MV-4-11 (cell line): ENCODE results near the gene AP1M2.
"Not testable (repeated sequence)": the region's sequence is repeated elsewhere in the genome, so short reads cannot be mapped to it uniquely, and the experiment has no call there.

Experiments used
- DNase-seq: peaks from one replicate; lab custom pipeline; 2025; lab: John Stamatoyannopoulos, UW

AP1M2 gene

DNA sequence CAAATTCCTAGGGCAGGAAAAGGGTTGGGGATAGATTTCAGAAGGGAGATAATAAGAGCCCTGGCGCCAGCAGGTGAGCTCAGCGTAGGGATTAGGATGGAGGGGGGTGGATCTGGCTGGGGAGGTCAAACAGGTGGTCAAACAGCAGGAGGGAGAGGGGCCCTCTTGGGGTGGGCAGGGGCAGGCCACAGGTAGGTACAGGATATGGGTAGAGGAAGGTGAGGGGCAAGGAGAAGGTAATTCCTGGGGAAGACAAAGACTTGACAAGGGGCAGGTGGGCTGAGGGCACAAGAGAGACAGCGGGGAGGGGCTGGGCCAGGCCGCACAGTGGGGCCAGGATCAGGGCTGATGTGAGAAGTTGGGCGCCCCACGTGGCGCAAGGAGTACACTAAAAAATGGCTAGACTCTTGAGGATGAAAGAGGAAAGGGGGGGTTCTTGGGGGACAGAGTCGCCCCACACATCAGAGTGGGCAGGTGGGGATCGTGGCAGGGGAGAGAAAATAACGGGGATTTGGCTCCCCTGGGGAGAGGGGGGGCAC is 22.0 kb downstream of the AP1M2 start:
- peak; percentile 73 for DNase-seq

DNA sequence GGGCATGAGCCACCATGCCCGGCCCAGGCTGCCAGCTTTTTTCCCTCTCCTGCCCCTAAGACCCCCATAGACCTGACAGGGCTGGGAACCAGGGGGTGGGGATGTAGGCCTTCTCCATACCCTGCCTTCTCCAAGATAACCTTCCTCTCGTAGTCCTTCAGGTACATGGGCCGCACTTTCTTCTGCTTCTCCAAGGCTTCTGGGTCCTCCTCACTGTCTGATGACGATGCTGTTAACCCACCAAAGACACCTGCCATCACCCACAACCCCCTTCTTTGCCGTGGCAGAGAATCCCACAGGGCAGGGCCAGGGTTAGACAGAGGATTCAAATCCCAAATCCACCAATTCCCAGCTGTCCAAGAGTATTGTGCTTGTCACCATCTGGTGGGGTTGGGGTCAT is 24.5 kb downstream of the AP1M2 start:
- DNase-seq, result no peak

- no peak for DNase-seq
Measured at GRCh38 chr19:10560154-10560553, 27.0 kb downstream of the AP1M2 start.

DNA sequence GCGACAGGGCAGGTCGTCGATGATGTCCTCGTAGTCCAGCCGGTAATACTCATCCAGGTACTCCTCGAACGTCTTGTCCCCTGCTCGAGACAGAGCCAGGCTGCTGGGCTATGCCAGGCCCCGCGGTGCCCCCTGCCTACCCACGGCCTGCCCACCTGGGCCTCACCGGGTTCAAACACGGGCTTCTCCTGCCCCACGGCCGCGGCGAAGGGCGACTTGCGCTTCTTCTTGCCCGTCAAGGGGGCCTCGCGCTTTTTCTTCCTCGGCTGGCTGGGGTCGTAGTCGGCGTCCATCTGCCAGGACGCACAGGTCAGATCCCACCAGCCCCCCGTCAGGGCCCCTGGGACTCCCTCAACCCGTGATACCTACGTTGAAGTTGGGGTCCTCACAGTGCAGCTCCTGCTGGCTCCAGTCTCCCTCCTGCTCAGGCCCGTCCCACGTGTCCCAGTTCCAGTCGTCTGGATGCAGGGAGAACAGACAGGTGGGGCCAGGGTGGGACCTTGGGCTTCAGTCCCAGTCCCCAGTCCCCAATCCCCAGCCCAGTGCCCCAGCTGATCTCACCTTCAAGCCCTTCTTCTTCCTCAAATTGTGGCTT is 29.4 kb downstream of the AP1M2 start:
- no peak for DNase-seq

- peak; percentile 52 for DNase-seq
Measured at GRCh38 chr19:10555610-10555973, 31.5 kb downstream of the AP1M2 start.

DNA sequence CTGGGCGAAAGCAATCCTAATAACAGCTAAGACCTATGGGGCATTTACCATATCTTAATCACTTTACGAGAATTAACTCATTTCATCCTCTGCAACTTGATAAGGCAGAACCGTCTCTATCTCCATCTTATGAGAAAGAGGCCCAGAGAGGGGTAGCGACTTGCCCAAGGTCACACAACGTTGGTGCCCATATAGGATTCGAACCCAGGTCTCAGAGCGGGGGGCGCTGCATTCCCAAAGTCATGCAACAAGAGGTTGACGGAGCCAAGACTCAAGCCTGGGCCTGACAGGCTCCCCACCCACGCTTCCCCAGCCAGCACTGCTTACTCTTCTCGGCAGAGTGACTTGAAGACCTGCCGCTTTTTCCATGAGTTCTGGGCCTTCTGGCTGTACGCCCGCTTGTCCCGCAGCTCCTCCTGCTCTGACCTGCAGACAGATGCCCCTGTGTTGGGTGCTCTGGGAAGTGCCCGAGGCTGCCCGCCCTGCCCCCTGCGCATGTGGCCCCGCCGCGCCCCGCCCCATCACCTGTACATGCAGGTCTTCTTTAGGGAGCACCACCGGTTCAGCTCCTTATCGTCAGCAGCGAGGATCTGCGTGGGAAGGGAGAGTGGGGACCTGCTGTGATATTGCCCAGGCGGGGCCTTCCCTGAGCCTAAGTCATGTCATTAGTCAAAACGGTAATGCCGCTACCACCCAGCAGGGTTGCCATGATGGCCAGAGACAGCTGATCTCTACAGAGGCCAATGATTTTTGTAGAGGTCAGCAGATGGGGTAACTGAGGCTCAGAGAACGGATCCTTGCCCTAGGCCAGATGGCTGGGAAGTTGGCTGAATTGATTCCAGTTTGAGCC is 32.1 kb downstream of the AP1M2 start:
- no peak for DNase-seq

DNA sequence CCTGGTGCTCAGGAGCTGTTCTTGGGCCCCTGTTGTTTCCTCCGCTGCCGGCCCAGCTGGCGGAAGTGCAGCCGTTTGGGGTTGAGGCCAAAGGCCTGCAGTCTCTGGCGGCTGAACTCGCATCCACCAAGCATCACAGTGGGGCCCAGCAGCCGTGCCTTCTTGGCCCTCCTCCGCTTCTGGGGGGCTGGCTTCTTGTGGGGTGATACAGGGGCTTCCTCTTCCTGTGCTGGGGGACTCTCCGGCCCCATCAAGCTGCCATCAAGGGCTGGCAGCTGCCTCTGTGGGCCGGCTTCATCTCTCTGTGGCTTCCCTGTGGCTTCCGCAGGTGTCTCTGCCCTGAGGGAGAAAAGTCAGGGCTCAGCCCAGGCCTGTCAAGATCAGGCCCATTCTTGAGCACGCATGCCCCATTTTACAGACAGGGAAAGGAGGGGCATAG is 33.1 kb downstream of the AP1M2 start:
- peak; percentile 84 for DNase-seq

DNA sequence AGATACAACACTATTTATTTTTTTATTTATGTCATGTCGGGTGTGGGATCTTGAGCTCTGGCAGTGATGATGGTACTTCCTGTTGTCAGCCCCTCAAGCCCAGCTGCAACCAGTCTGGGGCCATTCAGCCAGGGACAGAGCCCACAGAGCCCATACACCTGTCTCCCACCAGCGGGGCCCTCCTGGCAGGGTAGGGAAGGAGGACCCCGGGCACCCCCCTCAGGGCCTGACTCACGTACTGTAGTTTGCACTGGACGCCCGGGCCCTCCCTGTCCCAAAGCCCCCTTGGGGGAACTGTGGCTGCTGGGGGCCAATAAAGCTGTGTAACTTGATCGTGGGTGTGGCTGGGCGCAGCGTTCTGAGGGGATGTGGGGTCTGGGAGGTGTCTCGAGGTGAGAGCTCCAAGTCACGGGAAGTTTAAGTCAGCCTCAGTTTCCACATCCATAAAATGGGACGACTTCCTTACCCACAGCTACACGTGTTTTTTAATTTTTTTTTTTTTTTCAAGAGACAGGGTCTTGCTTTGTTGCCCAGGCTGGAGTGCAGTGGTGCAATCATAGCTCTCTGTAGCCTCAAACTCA is 33.9 kb downstream of the AP1M2 start:
- DNase-seq, result peak; percentile 50

GRCh38 chr19:10552510-10553053 is 34.5 kb downstream of the AP1M2 start:
- DNase-seq, result peak; percentile 47

GRCh38 chr19:10551698-10552301 is 35.3 kb downstream of the AP1M2 start:
- DNase-seq, result peak; percentile 89

- not testable (repeated sequence) for DNase-seq
Measured at GRCh38 chr19:10551006-10551405, 36.1 kb downstream of the AP1M2 start.

GRCh38 chr19:10550336-10550735 is 36.8 kb downstream of the AP1M2 start:
- DNase-seq, result no peak

GRCh38 chr19:10549733-10550132 is 37.4 kb downstream of the AP1M2 start:
- DNase-seq, result no peak

- no peak for DNase-seq
Measured at GRCh38 chr19:10548746-10549276, 38.3 kb downstream of the AP1M2 start.

- no peak for DNase-seq
Measured at GRCh38 chr19:10546817-10547216, 40.3 kb downstream of the AP1M2 start.

DNA sequence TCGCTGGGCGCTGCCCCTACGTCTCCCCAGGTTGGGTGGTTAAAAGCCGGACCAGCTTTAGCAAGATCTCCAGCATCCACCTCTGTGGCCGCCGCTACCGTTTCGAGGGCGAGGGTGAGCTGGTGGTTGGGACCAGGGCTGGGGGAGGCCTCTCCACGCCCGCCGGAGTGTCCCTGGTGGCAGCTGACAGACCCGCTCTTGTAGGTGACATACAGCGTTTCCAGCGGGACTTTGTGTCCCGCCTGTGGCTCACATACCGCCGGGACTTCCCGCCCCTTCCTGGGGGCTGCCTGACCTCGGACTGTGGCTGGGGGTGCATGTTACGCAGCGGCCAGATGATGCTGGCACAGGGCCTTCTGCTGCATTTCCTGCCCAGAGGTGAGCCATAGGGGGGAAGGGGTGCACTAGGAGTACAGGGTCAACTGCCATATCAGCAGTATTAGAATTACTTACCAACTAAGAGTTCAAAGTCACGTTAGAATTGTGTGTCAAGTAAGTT is 42.3 kb downstream of the AP1M2 start:
- DNase-seq, result peak; percentile 18

DNA sequence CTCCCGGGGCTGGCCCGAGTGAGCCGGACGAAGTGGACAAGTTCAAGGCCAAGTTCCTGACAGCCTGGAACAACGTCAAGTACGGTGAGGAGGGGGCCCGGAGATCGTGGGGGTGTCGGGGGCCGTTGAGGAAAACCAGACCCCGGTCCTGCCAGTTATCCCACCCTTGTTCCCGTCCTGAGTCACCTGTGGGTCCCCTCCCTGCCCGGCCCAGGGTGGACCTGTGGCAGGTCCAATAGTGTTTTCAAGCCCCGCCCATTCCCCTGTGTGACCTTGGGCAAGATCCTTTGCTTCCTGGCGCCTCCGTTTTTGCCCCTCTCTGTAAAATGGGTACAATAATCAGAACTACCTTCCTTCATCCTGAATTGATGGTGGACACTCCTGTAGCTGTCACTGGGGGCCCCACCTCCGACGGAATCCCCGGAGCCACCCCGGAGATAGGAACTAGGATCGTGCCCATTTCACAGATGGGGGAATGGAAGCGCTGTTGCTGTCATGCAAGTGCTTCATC is 42.8 kb downstream of the AP1M2 start:
- peak; percentile 18 for DNase-seq

GRCh38 chr19:10543420-10544241 is 43.5 kb downstream of the AP1M2 start, which contains the start of gene ATG4D:
Gene ATG4D (plus strand): TSS chr19:10543904. CDS start chr19:10544091, 187 bp downstream.
- DNase-seq, result peak; percentile 61

DNA sequence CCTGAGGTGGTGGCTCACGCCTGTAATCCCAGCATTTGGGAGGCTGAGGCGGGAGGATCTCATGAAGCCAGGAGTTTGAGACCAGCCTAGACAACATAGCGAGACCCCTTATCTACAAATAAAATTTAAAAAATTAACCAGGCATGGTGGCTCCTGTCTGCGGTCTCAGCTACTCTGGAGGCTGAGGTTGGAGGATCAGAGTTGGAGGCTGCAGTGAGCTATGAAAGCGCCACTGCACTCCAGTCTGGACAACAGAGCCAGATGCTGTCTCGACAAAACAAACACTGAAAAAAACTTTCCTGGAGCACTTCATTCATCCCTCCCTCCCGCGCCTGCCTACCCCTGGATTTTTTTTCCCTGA is 44.1 kb downstream of the AP1M2 start:
- no peak for DNase-seq

DNA sequence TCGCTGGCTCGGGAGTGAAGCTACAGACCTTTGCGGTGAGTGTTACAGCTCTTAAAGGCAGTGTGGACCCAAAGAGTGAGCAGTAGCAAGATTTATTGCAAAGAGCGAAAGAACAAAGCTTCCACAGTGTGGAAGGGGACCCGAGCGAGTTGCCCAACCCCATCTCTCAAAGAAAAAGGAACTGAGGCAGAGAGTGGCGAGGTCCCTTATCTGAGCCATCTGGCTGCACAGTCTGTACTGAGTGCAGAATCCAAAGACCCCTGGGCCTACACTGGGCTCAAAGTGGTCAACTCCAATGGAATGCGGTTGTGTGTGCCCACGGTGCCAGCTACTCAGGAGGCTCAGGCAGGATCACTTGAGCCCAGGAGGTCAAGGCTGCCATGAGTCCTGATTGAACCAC is 48.1 kb downstream of the AP1M2 start:
- peak; percentile 84 for DNase-seq
